Measurements from ENCODE around the gene SOWAHA.

DNA sequence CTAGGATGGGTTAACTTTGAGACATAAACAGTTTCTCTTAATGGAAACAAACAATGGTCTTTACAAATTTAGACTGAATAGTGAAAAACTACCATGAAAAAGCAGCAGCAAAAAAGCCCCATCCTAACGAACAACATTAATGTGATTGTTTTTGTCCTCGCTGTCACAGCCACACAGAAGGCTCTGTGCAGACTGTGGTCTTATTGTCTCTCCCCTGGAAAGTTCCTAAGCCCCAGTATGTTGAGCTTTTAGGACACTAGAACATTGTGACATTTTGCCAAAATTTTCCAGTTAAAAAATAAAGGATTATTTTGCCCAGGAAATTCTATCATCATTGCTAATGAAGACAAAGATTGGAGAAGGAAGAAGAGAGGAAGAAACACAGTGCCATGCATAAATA lies 12.6 kb upstream of the SOWAHA start:
- TF ChIP-seq, protein P1, sequence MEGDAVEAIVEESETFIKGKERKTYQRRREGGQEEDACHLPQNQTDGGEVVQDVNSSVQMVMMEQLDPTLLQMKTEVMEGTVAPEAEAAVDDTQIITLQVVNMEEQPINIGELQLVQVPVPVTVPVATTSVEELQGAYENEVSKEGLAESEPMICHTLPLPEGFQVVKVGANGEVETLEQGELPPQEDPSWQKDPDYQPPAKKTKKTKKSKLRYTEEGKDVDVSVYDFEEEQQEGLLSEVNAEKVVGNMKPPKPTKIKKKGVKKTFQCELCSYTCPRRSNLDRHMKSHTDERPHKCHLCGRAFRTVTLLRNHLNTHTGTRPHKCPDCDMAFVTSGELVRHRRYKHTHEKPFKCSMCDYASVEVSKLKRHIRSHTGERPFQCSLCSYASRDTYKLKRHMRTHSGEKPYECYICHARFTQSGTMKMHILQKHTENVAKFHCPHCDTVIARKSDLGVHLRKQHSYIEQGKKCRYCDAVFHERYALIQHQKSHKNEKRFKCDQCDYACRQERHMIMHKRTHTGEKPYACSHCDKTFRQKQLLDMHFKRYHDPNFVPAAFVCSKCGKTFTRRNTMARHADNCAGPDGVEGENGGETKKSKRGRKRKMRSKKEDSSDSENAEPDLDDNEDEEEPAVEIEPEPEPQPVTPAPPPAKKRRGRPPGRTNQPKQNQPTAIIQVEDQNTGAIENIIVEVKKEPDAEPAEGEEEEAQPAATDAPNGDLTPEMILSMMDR (IDR thresholded peaks at IDR 0.05; ENCODE audit: insufficient read depth, low read length, poor library complexity, severe bottlenecking): no peak
- no peak for TF ChIP-seq EZH2phosphoT487 (conservative IDR thresholded peaks at IDR 0.05; ENCODE audit: low read length)
